ENCODE measurements around the gene UBE2J2. TPM values are rescaled to one million over a fixed set of nuclear protein-coding genes. Genes with fewer than 3 reads are reported as not detected.

UBE2J2 gene
- total and polyA plus RNA-seq, 2 of the 8 experiments (the other 6 are each of a cell fraction or from before 2014, with no cell fraction given): 33.6 to 67.9 TPM

GRCh38 chr1:1321477-1321876 lies 47.8 kb upstream of the UBE2J2 start (continued):
- TF ChIP-seq ATF3 (IDR thresholded peaks at IDR 0.05; ENCODE audit: insufficient read depth, low read depth, low read length) (no peak), CBX5 (IDR thresholded peaks at IDR 0.05; ENCODE audit: low read depth, low read length) (no peak), TCF12 (IDR thresholded peaks at IDR 0.05; ENCODE audit: low read depth, low read length) (no peak), GTF2F1 (IDR thresholded peaks at IDR 0.05; ENCODE audit: borderline replicate concordance, low read depth, low read length) (no peak), SUZ12 (IDR thresholded peaks at IDR 0.05; ENCODE audit: low read length) (no peak), JUND (IDR thresholded peaks at IDR 0.05; ENCODE audit: low read length) (no peak), FOSL1 (IDR thresholded peaks at IDR 0.05; ENCODE audit: insufficient read depth, low read depth, low read length) (no peak), BCL11A (IDR thresholded peaks at IDR 0.05; ENCODE audit: low read depth in 2 of 2, low read length in 2 of 2) (no peak), POLR2A (IDR thresholded peaks at IDR 0.05; ENCODE audit: control extremely low read depth in 1 of 2, low read depth in 2 of 2, low read length in 2 of 2) (no peak)

Measured in H1 (cell line).